RCC 7860 (cell line): ENCODE measurements around the gene KIF18B.
A peak's percentile ranks its signal among the peaks of the same experiment; 100 is the strongest.

Experiments
- DNase-seq: peaks from one replicate; pipeline ENCODE4 v3.0.0-alpha.2; 2015; ENCODE audit warnings: low spot score
- FAIRE-seq: peaks from 2 replicates; lab custom pipeline; 2012; peaks lifted over from hg19 to GRCh38; lab: Jason Lieb, UNC

The KIF18B gene

DNA sequence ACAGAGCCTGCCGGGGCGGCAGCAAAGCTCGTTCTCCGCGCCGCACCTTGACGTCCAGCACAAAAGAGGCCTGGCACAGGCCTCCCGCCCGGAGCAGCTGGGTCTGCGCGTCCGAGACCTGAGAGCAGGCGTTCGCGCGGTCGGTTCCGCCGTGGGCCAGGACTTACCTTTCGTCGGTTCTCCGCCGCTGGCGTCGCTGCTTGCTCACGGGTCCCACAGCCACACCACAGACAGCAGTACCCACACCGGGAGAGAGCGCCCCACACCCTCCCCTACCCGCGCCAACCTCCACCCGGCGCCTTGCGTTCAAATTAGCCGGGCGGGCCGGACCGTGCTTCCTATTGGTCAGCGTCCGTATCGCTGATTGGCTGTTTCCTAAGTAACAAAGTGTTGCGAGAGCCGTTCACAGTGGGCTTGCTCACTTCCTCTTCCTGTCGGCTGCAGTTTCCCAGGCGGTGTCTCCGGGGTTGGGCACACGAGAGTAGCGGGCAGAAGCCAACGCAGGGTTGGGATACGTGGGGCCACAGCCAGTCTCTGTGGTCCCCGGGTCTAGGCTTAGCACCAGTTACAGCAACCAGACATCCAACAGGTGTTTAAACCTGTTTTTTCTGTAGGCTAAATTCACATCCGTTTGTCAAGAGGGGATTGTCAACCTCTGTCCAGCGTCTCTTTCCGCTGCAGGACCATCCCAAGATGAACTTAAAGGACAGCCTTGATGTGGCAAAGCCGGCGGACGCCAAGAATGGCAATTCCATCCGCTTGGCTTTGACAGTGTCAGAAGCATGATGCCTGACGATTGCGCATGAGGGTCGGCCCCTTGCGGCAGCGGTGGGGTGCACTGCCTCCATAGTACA, at the start of gene KIF18B:
Gene KIF18B (minus strand): TSS at position 313 of the 854 bp plus-strand sequence. CDS start 11,429 bp downstream, outside the sequence.
- FAIRE-seq, result peak; percentile 80
- peak; percentile 96 for DNase-seq

DNA sequence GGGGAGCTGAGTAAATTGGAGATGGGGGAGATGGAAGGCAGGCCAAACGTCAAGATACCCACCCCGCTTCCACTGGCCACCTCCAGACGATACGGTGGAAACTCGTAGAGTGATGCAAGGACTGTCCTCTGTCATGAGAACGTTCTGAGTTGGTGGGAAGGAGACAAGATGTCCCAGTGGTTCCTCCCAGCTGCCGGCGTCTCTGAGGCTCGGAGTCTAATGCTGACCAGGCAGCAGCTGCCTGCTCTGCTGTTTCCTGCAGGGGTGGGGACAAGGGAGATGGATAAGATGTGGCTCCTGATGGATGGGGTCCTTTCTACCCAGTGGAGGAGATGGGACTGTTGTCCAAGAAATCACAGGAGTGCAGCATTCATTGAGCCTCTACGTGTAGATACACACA, 48.7 kb upstream of the KIF18B start:
- FAIRE-seq (no peak), DNase-seq (no peak)

DNA sequence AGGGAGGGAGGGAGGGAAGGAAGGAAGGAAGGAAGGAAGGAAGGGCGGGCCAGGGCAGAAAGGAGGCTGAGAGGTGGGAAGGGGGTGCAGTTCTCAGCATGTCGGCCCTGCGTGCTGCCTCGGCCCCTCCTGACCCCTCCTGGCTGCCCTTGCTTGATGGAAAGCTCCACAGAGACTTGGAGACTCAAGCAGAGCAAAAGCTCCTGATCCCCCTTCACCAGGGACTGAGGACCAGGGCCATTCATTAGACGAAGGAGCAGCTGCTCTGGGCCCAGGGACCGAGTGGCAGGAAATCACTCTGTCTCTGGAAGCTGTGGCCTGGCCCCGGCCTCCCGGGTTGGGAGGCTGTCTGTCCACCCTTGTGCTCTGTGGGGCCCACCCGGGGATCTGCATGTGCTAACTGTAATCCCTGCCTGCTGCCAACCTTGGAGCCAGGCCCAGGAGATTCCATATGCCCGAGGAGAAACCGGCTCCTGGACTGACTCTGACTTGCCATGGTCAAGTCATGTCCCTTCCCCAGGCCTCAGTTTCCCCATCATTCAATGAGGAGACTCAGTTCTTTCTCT, 47.9 kb upstream of the KIF18B start:
- DNase-seq, result no peak
- no peak for FAIRE-seq

DNA sequence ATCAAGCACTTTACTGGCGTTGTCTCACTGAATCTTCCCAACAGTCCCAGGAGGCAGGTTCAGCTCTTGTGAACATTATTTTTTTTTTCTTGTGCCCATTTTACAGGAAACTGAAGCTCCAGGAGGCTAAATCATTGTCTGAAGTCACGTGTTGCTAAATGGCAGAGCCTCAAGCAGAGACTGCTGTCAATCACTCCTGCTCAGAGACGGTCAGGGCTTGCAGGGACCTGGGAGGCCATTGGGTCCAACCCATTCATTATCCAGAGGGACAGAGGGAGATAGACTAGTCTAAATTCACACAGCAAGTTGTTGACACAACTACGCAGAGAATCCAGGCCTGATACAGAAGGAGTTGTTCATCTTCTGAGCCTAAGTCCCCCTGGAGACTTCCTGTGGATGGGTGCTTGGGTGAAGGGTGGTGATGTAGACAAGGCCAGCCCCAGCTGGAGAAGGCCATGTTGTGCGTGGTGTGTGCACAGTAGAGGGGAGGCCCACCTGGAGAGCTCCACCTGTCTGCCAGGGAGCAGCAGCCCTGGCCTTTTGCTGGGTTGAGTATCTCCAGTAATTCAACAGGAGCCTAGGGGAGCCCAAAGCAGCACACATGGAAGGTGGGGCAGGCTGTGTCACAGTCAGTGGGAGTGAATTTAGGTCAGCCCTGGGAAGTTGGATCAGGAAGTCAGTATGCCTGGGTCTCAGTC, 44.8 kb upstream of the KIF18B start:
- no peak for FAIRE-seq
- no peak for DNase-seq

DNA sequence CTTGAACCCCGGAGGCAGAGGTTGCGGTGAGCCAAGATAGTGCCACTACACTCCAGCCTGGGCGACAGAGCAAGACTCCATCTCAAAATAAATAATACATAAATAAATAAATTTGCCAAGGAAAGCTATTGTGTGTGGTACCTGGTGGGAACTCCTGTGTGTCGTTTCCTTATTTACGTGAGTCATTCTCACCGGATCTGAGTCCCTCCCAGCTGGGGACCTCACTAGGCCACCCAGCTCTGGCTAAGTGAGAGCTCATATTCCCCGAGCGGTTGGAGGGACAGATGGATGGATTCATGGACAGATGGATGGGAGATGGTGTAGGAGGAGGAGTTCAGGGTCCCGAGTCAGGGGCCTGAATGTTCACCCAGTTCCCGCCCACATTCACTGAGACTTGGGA, 43.4 kb upstream of the KIF18B start:
- DNase-seq (no peak), FAIRE-seq (no peak)

DNA sequence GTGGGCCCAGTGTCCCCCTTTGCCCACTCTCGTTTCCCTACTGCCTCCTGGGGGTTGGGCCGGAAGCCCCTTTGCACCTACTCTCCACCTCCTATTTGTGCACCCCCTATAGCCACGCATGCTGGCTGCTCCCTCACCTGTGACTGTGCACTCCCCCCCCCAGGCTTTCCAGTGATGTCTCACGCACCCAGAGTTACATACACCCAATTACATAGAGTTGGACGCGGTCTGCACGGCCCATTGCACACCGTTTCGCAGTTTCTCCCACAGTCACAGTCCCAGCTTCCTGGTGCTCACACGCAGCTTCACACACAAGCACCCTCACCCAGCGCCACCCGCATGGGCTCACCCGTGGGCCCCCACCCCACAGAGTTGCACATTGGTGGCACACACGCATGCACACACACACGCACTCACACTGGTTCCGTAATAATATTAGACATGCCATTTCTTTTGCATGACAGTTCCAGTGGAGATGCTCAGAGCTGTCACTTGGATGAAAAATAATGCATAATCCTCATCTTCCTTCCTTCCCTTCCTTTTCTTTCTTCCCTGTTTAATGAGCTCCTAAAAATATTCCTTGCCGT, 42.1 kb upstream of the KIF18B start:
- no peak for FAIRE-seq

DNA sequence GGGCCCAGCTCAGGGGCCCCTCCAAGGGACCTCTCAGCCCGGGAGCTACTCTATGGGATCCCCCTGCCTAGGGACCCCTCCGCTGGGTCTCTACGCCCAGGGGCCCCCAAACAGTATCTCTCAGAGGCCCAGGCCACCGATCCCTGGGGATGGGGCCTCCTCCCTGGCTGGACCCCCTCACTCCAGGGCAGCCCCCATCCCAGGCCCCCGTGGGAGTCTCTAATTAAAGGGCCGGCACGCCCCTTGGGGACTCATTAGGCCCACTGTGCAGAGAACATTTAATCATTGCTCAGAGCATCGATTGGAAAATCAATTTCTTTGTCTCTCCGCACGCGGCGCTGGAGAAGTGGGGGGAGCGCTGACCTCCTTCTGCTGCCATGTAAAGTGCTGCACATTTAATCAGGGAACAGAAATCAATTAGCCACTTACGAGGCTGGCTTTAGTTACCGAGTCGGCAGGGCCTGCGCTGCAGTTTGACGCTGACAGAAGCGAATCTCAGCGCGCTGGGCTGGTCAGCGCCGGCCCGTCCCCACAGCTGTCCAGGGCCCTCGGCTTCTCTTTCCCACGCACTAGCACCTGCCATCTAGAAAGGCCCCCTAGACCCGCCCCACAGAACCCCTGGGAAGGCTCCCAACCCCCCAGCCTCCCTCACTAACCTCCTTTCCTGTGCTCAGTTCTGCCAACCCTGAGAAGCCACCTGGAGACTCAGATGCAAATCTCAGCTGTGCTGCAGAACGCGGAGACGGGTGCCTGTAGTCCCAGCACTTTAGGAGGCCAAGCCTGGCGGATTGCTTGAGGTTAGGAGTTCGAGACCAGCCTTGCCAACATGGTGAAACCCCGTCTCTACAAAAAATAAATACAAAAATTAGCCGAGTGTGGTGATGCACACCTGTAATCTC, 40.7 kb upstream of the KIF18B start:
- no peak for FAIRE-seq
- DNase-seq, result no peak

More for the DNA sequence above, 42.1 kb upstream of the KIF18B start:
- no peak for DNase-seq

DNA sequence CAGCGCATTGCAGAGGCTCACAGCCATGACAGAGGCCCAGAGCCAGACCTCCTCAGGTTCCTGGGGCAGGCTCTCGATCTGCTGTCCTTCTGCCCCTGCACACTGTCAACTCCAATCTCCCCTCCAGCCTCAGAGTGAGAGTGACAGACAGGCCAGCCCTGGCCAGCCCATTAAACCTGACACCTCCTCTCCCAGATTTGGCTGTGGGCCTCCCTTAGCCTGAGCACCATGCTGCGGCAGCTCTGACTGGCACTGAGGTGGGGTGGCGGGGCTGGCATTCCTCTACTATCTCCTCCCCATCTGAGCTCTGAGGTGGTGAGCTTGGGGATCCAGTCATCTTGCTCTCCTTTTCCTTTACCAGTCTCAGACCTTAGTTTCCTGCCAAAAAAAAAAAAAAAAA, 36.0 kb upstream of the KIF18B start:
- FAIRE-seq, result no peak
- no peak for DNase-seq

DNA sequence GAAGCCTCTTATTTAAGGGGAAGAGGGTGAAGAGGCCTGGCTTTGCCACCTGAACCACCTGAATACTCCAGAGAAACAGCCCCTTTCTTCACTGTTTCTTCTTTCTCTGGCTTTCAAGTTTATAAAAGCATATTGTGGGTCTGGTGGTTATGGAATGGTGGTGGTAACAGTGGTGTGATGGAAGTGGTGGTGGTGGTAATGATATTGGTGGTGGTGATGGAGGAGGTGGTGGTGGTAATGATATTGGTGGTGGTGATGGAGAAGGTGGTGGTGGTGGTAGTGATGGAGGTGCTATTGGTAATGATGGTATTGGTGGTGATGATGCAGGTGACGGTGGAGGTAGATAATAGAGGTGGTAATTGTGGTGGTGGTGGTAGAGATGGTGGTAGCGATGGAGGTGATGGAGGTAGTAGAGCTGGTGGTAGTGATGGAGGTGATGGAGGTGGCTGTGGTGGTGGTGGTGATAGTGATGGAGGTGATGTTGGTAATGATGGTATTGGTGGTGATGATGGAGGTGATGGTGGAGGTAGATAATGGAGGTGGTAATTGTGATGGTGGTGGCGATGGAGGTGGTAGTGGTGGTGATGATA, 34.6 kb upstream of the KIF18B start:
- DNase-seq (no peak), FAIRE-seq (no peak)

DNA sequence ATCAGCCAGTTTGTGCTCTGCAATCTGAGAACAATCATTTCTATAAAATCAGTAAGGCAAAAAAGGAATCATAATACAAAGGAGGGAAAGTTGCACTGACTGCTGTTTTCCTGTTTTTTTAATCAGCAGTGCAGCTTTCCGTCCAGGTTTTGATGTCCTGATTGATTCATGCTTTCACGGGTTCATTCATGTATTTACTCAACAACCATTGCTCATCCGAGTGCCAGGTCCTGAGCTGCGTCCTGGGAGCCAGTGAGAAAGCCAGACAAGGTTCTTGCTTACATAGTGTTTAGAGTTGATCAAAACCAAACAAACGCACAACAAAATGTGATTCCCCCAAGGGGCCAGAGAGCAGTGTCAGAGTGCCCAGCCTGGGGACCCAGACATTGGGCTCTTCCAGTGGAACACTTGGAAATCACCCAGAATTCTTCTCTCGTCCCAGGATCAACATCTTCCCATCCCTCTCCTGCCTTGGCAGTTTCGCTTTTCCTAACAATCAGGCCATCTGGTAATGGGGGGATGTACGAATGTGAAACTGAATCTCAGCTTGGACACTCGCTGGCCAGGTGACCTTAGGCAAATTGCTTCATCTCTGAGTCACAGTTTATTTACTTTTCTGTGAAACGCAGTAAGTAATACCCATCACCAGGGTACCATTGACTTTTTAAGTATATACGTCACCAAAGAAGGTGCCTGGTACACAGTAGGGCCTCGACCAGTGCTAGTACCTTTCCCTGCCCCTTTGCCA, 33.8 kb upstream of the KIF18B start:
- FAIRE-seq, result peak; percentile 31
- DNase-seq, result peak; percentile 38

DNA sequence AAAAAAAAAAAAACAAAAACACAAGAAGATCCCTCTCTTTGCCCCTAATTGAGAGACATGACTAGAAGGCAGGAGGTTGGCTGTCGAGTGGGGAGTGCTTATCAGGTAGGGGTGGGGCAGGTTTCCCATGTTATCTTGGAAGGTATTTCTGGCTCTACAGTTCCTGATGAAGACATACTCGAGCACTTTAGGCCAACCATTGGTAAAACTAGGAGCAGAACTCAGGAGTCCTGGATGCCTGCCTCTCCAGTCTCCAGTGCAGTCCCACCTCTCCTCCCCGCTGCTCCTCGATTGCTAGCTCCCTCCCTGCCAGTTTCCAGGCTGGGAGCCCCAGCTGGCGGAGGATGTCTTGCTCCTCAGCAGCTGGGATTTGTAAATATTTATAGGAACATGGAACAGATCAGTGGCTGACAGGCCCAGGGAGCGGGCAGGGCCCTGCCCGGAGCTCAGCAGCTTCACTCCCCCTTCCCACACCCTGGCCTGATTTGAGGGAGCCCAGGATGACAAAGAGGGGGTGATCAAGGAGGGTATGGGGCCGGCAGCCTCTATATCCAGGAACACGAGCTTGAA, 31.9 kb upstream of the KIF18B start:
- no peak for FAIRE-seq
- no peak for DNase-seq

DNA sequence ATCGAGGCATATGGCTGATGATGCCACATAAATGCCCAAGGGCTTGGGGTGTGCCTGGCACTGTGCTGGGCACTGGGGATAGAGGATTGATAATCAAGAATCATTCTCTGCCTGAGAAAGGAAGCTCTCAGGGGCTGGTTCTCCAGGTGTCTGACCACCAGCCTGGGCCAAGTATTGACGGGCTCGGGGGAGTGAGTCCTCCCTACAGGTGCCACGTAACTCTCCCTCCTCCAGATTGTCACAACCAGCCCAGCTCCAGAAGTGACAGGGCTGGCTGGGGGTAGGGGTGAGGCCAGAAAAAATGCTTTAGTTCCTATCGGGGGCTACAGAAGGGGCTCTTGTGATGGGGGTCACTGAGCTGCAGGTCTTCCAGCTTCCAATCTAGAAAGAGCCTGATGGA, 31.2 kb upstream of the KIF18B start:
- DNase-seq (no peak), FAIRE-seq (no peak)

DNA sequence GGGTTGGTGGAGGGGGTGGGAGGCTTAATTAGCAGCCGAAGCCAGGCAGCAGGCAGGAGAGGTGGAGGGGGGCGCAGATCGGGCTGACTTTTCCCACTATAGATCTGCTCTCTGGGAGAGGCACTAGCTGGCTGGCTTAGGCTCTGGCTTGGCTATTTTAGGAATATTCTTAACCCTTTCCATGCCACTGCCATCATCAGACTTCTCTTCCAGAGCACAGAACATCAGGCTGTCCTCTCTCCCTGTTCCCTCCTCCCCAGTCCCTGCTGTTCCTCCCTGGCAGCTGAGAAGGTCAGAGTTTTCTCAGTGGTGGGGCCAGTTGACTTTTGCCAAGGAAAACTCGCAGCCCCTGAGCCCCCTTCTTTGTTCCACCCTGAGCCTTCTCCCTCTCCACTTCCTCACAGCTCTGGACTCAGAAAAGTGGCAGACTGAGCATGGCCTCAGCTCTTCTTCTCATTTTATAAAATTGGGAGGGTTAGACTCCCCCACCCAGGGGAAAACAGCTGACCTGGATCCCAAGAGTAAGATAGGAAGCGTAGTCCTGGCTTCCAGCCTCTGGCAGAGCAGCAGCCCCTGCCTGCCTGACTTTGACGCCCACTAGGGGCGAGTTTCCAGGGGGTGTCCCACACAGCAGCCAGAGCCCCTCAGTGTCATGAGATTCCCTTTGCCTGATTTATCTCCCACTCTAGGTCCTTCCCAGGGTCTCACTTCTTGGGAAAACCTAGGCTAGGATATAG, 30.4 kb upstream of the KIF18B start:
- no peak for DNase-seq
- FAIRE-seq, result no peak

DNA sequence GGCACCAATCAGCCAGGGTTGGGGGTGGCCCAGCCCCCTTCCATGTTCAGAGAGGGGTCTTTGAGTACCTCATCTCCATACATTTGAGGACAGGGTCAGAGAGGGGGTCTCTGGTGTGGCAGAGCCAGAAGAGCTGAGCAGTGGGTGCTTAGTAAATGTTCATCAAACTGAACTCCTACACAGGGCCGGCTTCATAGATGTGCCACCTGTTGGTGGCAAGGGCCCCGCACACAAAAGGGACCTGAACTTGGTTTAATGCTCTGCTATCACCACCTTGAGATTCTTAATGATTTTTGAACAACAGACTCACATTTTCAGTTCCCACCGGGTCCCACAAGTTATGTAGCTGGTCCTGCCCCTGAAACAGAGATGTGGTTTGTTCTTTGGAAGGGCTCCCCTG, 29.5 kb upstream of the KIF18B start:
- no peak for FAIRE-seq
- DNase-seq, result no peak

DNA sequence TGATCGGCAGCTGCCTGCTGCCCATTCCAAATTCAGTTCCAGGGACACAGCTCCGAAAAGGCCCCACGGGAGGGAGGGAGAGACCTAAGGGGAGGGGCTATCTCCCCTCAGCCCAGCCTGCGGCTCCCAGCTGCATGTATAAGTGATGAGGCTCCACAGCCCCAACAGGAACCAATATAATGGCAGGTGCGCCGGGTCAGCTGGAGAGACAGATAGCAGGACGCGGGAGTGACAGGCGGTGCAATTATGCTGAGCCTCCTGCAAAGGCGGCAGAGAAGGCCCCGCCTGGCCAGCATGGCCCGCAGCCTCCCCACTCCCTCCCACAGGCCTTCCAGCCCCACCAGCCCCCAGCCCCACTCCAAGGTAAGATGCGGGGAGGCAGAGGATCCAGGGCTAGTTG, 28.6 kb upstream of the KIF18B start:
- FAIRE-seq (no peak), DNase-seq (no peak)

DNA sequence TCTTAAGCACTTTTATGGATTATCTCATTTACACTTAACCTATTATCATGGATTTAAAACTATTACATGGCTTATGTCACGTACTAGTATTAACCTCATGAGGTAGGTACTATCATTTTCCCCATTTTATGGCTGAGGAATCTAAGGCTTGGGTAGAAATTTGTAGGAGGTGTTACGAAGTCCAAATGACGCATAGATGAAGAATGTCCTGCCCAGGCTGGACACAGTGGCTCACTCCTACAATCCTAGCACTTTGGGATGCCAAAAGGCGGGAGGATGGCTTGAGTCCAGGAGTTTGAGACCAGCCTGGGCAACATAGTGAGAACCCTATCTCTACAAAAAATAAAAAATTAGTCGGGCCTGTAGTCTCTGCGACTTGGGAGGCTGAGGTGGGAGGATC, 25.4 kb upstream of the KIF18B start:
- DNase-seq (peak; percentile 99), FAIRE-seq (peak; percentile 99)

DNA sequence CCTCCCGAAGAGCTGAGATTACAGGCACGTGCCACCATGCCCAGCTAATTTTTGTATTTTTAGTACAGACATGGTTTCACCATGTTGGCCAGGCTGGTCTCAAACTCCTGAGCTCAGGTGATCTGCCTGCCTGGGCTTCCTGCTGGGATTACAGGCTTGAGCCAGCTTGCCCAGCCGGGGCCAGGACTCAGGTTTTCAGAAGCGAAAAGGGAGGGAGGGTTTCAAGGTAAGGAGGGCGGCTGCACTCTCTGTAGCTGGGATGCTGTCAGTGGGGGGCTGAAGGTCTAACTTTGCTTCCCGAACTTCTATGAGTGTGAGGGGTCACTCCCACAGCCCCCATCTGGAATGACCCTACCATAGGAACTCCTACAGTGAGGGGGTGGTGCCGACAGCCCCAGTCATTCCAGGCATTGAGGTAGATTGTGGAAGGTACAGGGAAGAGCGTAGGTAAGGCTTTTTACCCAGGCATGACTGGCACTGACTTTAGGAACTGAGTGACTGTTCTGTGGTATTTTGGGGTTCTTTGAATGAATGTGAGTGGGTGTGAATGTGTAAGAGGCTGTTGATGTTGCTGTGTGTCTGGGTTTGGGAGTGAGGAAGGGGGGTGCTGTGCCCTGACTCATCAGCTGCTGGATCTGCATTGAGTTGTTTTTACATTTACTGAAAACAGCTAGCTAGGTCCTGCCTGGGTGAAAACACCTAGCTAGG, 24.4 kb upstream of the KIF18B start:
- DNase-seq (peak; percentile 74), FAIRE-seq (peak; percentile 65)
